HCT116 (cell line): Measurements from ENCODE around the gene AZIN2.

ENCODE experiments used
- ATF3 ChIP-seq: IDR thresholded peaks from 2 replicates; pipeline ENCODE4 v1.6.1; 2012
- CBX3 ChIP-seq: IDR thresholded peaks from 2 replicates; pipeline ENCODE4 v1.6.1; 2012; ENCODE audit warnings: low read depth
- CTCF ChIP-seq, 3 experiments: fragments of 200-600 bp in 1 of 3; sonication (generic) in 1 of 3; IDR thresholded peaks in 2 of 3; conservative IDR thresholded peaks in 1 of 3; 2 replicates each; pipeline ENCODE4 v1.5.1; 2012 to 2017; ENCODE audit warnings: low read depth in 2 of 3, low read length in 2 of 3, antibody characterized with exemption in 1 of 3, borderline replicate concordance in 1 of 3, control low read depth in 1 of 3, mild to moderate bottlenecking in 1 of 3, mixed read lengths in 1 of 3, mixed run types in 1 of 3, moderate library complexity in 1 of 3; ENCODE audit not compliant: insufficient read depth in 1 of 3
- EZH2 ChIP-seq: fragments of 200-600 bp; sonication (generic); IDR thresholded peaks from 2 replicates; pipeline ENCODE4 v1.6.1; 2017; ENCODE audit warnings: antibody characterized with exemption, mixed run types
- EZH2phosphoT487 ChIP-seq: fragments of 200-600 bp; IDR thresholded peaks from 2 replicates; pipeline ENCODE4 v1.6.1; 2018; ENCODE audit warnings: antibody characterized with exemption, borderline replicate concordance
- FOSL1 ChIP-seq: IDR thresholded peaks from 2 replicates; pipeline ENCODE4 v1.6.1; 2012; ENCODE audit warnings: low read depth
- MAX ChIP-seq: IDR thresholded peaks from 2 replicates; pipeline ENCODE4 v1.6.1; 2012
- POLR2A ChIP-seq: IDR thresholded peaks from 2 replicates; pipeline ENCODE4 v1.7.0; 2011; ENCODE audit warnings: borderline replicate concordance; ENCODE audit not compliant: insufficient read depth, insufficient read length; ENCODE audit errors: extremely low read depth
- POLR2AphosphoS5 ChIP-seq: IDR thresholded peaks from 2 replicates; pipeline ENCODE4 v1.6.1; 2011; ENCODE audit warnings: mild to moderate bottlenecking, low read depth, low read length, moderate library complexity
- RAD21 ChIP-seq: IDR thresholded peaks from 2 replicates; pipeline ENCODE4 v1.6.1; 2012; ENCODE audit warnings: low read depth, mild to moderate bottlenecking
- REST ChIP-seq: IDR thresholded peaks from 2 replicates; pipeline ENCODE4 v1.6.1; 2012; ENCODE audit warnings: low read depth
- SIN3A ChIP-seq: IDR thresholded peaks from 2 replicates; pipeline ENCODE4 v1.6.1; 2012; ENCODE audit warnings: low read depth
- TCF7L2 ChIP-seq: IDR thresholded peaks from 2 replicates; pipeline ENCODE4 v1.7.0; 2011; ENCODE audit warnings: borderline replicate concordance, inconsistent platforms; ENCODE audit not compliant: insufficient read depth, insufficient read length; ENCODE audit errors: extremely low read depth
- YY1 ChIP-seq: IDR thresholded peaks from 2 replicates; pipeline ENCODE4 v1.6.1; 2011; ENCODE audit warnings: low read length, low read depth, moderate library complexity, mild to moderate bottlenecking; ENCODE audit not compliant: insufficient replicate concordance; ENCODE audit errors: extremely low read depth

GRCh38 chr1:33049371-33049770 lies 31.6 kb upstream of the AZIN2 start:
- TF ChIP-seq EZH2 = no peak
- no peak for TF ChIP-seq CTCF (IDR thresholded peaks at IDR 0.05 in 2 of 3, conservative IDR thresholded peaks at IDR 0.05 in 1 of 3; ENCODE audit: borderline replicate concordance in 1 of 3, insufficient read depth in 1 of 3, low read depth in 2 of 3, low read length in 2 of 3)
- TF ChIP-seq YY1 = no peak
- no peak for TF ChIP-seq POLR2A
- TF ChIP-seq POLR2AphosphoS5 = no peak
- TF ChIP-seq RAD21 = no peak
- TF ChIP-seq REST = no peak
- no peak for TF ChIP-seq SIN3A
- no peak for TF ChIP-seq EZH2phosphoT487
- no peak for TF ChIP-seq MAX
- TF ChIP-seq CBX3 = no peak
- TF ChIP-seq ATF3 = no peak
- TF ChIP-seq TCF7L2 = no peak
- no peak for TF ChIP-seq FOSL1
